ENCODE data around the gene ENPP3. TPM values are rescaled to one million over a fixed set of nuclear protein-coding genes. Genes with fewer than 3 reads are reported as not detected.

ENPP3 gene
- total and polyA plus RNA-seq, 2 of the 13 experiments (the other 11 are each of a cell fraction or from before 2014, with no cell fraction given): 40.0 to 75.4 TPM

DNA sequence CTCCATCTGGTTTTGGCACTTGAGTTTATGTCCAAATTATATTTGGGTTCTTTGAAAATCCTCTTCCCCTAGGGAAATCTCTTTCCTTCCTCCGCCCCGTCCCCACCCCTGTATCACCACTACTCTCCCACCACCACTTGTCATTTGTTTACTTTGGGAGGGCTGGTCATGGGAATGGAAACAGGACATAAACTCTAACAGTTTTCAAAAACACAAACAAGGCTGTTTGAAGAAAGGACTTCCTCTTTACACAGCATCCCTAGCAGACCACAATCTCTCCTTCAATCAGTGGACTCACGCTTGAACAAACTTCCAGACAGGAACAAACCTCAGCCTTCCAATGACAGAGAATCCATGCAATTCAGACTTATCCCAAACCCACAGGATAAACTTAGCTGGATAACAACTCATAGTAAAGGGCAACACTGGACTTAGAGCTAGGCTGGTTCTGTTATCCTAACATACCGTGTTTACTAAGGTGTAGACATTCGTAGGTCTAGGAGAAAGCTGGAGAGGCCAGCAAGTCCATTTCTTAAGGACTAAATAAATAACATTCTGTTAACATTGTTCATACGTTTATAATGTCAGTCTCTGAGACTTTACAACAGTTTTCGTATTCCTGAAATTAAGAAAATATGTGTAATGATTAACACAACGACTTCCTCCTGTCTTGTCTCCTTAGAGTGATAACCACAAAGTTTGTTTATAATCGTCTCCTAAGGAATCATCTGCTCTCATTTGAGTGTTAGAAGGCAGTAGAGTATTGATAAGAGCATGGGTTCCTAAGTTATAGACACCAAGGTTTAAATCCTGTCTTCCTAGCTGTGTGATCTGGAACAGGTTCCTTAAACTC lies 117.8 kb downstream of the ENPP3 start (continued):
- TF ChIP-seq, protein P1, sequence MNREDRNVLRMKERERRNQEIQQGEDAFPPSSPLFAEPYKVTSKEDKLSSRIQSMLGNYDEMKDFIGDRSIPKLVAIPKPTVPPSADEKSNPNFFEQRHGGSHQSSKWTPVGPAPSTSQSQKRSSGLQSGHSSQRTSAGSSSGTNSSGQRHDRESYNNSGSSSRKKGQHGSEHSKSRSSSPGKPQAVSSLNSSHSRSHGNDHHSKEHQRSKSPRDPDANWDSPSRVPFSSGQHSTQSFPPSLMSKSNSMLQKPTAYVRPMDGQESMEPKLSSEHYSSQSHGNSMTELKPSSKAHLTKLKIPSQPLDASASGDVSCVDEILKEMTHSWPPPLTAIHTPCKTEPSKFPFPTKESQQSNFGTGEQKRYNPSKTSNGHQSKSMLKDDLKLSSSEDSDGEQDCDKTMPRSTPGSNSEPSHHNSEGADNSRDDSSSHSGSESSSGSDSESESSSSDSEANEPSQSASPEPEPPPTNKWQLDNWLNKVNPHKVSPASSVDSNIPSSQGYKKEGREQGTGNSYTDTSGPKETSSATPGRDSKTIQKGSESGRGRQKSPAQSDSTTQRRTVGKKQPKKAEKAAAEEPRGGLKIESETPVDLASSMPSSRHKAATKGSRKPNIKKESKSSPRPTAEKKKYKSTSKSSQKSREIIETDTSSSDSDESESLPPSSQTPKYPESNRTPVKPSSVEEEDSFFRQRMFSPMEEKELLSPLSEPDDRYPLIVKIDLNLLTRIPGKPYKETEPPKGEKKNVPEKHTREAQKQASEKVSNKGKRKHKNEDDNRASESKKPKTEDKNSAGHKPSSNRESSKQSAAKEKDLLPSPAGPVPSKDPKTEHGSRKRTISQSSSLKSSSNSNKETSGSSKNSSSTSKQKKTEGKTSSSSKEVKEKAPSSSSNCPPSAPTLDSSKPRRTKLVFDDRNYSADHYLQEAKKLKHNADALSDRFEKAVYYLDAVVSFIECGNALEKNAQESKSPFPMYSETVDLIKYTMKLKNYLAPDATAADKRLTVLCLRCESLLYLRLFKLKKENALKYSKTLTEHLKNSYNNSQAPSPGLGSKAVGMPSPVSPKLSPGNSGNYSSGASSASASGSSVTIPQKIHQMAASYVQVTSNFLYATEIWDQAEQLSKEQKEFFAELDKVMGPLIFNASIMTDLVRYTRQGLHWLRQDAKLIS (CRISPR knock-in tag; IDR thresholded peaks at IDR 0.05): peak; percentile 40; the same call in 1 of the 2 replicates
- no peak for TF ChIP-seq ZNF282 (IDR thresholded peaks at IDR 0.05; ENCODE audit: partially characterized antibody)
- peak; percentile 96 for TF ChIP-seq MIXL1 (CRISPR knock-in tag; IDR thresholded peaks at IDR 0.05)
- 0 out of 2 replicates have a peak, but pooled peaks have one; percentile 22 for TF ChIP-seq PAF1 (CRISPR knock-in tag; IDR thresholded peaks at IDR 0.05)
- TF ChIP-seq, protein P2, sequence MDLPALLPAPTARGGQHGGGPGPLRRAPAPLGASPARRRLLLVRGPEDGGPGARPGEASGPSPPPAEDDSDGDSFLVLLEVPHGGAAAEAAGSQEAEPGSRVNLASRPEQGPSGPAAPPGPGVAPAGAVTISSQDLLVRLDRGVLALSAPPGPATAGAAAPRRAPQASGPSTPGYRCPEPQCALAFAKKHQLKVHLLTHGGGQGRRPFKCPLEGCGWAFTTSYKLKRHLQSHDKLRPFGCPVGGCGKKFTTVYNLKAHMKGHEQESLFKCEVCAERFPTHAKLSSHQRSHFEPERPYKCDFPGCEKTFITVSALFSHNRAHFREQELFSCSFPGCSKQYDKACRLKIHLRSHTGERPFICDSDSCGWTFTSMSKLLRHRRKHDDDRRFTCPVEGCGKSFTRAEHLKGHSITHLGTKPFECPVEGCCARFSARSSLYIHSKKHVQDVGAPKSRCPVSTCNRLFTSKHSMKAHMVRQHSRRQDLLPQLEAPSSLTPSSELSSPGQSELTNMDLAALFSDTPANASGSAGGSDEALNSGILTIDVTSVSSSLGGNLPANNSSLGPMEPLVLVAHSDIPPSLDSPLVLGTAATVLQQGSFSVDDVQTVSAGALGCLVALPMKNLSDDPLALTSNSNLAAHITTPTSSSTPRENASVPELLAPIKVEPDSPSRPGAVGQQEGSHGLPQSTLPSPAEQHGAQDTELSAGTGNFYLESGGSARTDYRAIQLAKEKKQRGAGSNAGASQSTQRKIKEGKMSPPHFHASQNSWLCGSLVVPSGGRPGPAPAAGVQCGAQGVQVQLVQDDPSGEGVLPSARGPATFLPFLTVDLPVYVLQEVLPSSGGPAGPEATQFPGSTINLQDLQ (CRISPR knock-in tag; IDR thresholded peaks at IDR 0.05): no peak
- TF ChIP-seq ZNF790 (CRISPR knock-in tag; IDR thresholded peaks at IDR 0.05; ENCODE audit: borderline replicate concordance): no peak
- TF ChIP-seq FOXJ3 (CRISPR knock-in tag; IDR thresholded peaks at IDR 0.05; ENCODE audit: borderline replicate concordance): peak; percentile 90; the same call in 1 of the 2 replicates
- peak; percentile 84; the same call in 1 of the 2 replicates for TF ChIP-seq KDM4B (CRISPR knock-in tag; IDR thresholded peaks at IDR 0.05)
- TF ChIP-seq RXRB (CRISPR knock-in tag; IDR thresholded peaks at IDR 0.05; ENCODE audit: borderline replicate concordance): peak; percentile 88
- TF ChIP-seq, protein P3, sequence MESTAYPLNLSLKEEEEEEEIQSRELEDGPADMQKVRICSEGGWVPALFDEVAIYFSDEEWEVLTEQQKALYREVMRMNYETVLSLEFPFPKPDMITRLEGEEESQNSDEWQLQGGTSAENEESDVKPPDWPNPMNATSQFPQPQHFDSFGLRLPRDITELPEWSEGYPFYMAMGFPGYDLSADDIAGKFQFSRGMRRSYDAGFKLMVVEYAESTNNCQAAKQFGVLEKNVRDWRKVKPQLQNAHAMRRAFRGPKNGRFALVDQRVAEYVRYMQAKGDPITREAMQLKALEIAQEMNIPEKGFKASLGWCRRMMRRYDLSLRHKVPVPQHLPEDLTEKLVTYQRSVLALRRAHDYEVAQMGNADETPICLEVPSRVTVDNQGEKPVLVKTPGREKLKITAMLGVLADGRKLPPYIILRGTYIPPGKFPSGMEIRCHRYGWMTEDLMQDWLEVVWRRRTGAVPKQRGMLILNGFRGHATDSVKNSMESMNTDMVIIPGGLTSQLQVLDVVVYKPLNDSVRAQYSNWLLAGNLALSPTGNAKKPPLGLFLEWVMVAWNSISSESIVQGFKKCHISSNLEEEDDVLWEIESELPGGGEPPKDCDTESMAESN (CRISPR knock-in tag; conservative IDR thresholded peaks at IDR 0.05): no peak; the same call in 1 of the 2 replicates
- TF ChIP-seq, protein P4, sequence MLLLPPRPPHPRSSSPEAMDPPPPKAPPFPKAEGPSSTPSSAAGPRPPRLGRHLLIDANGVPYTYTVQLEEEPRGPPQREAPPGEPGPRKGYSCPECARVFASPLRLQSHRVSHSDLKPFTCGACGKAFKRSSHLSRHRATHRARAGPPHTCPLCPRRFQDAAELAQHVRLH (CRISPR knock-in tag; IDR thresholded peaks at IDR 0.05; ENCODE audit: borderline replicate concordance, low read depth): peak; percentile 81; the same call in 1 of the 2 replicates
- TF ChIP-seq, protein P5, sequence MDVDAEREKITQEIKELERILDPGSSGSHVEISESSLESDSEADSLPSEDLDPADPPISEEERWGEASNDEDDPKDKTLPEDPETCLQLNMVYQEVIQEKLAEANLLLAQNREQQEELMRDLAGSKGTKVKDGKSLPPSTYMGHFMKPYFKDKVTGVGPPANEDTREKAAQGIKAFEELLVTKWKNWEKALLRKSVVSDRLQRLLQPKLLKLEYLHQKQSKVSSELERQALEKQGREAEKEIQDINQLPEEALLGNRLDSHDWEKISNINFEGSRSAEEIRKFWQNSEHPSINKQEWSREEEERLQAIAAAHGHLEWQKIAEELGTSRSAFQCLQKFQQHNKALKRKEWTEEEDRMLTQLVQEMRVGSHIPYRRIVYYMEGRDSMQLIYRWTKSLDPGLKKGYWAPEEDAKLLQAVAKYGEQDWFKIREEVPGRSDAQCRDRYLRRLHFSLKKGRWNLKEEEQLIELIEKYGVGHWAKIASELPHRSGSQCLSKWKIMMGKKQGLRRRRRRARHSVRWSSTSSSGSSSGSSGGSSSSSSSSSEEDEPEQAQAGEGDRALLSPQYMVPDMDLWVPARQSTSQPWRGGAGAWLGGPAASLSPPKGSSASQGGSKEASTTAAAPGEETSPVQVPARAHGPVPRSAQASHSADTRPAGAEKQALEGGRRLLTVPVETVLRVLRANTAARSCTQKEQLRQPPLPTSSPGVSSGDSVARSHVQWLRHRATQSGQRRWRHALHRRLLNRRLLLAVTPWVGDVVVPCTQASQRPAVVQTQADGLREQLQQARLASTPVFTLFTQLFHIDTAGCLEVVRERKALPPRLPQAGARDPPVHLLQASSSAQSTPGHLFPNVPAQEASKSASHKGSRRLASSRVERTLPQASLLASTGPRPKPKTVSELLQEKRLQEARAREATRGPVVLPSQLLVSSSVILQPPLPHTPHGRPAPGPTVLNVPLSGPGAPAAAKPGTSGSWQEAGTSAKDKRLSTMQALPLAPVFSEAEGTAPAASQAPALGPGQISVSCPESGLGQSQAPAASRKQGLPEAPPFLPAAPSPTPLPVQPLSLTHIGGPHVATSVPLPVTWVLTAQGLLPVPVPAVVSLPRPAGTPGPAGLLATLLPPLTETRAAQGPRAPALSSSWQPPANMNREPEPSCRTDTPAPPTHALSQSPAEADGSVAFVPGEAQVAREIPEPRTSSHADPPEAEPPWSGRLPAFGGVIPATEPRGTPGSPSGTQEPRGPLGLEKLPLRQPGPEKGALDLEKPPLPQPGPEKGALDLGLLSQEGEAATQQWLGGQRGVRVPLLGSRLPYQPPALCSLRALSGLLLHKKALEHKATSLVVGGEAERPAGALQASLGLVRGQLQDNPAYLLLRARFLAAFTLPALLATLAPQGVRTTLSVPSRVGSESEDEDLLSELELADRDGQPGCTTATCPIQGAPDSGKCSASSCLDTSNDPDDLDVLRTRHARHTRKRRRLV (CRISPR knock-in tag; IDR thresholded peaks at IDR 0.05): 0 out of 2 replicates have a peak, but pooled peaks have one; percentile 56
- no peak for TF ChIP-seq ZNF329 (CRISPR knock-in tag; IDR thresholded peaks at IDR 0.05; ENCODE audit: low read depth)
- TF ChIP-seq ZNF567 (CRISPR knock-in tag; IDR thresholded peaks at IDR 0.05; ENCODE audit: borderline replicate concordance): no peak; the same call in 1 of the 2 replicates
